Measurements from ENCODE around the gene HCFC1.
A peak's percentile ranks its signal among the peaks of the same experiment; 100 is the strongest.

Gene HCFC1

DNA sequence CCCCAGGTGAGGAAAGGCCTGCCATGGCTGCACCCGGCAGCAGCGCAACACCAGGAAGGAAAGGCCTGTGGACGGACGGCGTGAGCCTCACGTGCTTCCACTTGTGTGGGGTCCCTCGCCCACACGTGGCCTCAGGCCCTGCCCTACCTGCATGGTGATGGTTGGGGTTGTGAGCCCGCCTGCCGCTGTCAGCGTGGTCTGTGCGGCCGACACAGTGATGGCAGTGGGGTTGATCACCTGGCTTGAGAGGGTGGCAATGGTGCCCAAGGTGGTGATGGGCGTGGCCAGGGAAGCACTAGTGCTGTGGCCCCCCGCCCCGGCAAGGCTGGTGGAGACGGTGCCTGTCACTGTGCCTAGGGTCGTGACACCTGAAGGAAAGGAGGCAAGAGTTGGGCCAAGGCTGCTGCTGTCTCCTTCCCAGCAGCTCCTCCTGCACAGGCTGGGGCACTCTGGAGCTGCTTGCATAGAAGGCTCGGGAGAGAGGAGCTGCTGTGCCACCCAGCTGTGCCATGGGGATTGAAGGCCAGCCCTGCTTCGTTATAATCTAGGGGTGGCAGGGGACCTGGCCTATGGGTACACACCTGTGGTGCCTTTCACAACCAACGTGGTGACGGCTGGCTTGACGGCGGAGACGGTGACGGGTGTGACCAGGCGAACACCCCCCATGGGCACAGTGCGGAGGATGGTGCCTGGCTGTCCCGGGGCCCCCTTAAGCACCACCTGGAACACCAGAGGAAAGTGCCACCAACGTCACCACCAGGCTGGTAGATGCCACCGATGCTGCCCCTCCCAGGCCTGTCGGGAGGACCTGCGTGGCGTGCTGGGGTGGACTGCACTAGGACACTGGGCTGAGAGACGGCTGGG, 15.3 kb downstream of the HCFC1 start:
- DNase-seq = no peak

DNA sequence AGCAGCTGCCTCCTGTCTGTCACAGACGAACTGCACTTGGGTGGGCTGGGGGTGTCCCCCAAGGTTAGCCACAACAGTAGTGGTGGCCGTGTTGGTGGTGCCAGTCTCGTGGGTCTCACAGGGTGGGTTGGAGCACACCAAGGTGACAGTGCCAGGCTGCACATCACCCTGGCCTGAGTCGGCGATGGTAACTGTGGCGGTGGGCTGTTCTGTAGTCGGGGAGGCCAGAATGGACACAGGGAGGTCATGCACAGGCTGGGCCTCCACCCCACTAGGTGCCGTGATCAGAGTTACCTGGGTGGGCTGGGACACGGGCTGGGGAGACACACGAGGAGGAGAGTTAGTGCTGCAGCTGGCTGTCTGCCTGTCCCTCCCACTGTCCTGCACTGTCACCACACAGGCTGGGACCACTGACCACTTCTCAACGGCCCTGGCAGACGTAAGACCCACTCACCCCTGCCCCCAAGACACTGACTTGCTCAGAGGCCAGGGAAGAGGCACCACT, 16.3 kb downstream of the HCFC1 start:
- no peak for DNase-seq

DNA sequence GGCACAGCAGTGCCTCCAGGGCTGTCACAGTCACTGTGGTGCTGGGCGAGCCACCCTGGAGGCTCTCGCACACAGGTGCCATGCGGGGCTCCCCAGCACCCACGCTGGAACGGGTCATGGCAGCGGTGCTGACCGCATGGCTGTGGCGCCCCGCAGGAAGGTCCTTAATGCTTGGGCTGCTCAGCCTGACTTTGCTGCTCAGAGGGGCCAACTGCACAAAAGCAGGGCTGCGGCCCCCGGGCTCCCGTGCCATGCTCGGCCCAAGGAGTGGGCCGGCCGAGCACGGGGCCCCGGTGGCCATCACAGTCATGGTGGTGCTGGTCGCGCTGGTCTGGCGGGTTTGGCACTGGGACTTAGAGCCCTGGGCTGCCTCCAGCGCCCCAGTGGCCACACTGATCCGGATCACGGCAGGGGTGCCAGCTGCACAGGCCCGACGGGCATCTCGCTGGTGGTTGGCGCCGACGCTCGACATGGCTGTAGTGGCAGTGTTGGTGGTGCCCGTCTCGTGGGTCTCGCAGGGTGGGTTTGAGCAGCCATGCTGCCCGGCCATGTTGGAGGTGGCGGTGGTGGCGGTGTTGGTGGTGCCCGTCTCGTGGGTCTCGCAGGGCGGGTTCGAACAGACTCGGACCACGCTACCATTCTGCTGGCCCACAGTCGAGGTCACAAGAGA, 16.9 kb downstream of the HCFC1 start:
- no peak for DNase-seq

DNA sequence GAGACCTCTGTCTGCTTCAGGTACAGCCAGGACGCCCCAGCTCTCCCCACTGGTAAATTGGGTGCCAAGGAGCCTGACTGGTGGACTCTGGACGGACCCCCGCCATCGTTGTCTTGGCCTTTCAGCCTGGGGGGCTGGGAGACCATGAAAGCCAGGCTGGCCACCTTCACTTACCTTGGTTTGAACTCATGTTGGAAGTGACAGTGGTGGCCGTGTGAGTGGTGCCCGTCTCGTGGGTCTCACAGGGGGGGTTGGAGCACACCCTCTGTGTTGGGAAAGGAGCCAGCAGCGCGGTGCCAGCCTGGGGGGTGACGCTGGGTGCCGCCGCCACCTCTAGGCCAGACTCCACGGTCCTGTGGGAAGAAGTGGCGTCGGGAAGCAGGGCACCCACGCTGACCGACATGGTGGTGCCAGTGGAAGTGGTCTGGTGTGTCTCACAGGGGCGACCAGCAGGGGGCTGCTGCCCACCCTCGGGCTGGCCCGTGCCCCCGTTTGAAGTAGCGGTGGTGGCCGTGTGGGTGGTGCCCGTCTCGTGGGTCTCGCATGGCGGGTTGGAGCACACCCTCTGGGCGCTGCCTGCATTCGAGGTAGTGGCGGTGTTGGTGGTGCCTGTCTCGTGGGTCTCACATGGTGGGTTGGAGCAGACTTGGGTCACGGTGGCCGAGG, 17.6 kb downstream of the HCFC1 start:
- DNase-seq = no peak

DNA sequence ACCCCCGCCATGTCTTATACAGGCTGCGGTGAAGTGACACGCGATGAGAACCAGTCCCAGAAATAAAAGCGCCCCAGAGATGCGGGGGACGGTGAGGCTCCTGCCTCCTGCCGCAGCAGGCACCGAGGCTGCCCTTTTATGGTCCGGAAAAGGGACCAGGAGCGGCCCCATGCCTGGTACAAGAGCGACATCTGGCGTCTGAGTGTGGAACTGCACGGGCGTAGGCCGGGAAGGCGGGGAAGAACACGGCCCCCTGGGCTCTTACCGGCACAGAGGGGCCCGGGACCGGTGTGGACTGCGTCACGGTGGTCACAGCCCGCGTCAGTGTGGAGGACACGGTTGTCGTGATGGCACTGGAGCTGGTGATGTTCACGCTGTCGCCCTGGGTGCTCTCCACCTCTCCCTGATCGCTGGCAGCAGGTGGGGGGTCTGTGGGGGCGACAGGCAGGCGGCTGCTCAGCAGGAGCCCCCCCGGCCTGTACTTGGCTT, 18.2 kb downstream of the HCFC1 start:
- peak; percentile 81 for DNase-seq

DNA sequence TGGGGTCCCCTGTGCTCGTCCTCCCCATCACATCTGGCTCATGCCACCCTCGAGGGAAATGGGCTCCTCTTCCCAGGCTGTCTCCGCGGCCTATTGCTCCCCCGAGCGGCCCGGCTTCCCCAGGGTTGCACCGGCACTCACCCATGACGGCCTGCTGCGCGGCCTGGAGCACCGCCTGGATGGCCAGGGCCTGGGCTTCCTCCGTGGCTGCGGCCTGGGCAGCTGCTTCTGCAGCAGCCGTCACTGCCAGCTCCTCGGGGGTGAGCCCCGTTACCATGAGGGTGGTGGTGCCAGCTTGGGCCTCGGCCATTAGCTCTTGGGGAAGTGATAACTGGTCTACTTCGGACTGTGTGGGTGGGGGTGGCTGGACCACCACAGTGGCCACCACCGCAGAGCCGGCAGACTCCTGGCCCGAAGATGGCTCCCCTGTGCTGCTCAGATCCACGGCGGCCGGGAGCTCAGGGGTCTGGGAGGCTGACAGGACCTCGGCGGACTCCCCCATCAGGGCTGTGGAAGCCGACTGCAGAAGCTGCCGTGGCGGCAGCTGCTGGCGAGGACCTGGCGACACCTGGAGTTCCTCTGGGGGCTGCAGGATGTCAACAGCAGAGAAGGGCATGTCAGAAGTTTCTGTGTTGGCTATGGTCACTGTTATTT, 19.1 kb downstream of the HCFC1 start:
- DNase-seq = no peak

DNA sequence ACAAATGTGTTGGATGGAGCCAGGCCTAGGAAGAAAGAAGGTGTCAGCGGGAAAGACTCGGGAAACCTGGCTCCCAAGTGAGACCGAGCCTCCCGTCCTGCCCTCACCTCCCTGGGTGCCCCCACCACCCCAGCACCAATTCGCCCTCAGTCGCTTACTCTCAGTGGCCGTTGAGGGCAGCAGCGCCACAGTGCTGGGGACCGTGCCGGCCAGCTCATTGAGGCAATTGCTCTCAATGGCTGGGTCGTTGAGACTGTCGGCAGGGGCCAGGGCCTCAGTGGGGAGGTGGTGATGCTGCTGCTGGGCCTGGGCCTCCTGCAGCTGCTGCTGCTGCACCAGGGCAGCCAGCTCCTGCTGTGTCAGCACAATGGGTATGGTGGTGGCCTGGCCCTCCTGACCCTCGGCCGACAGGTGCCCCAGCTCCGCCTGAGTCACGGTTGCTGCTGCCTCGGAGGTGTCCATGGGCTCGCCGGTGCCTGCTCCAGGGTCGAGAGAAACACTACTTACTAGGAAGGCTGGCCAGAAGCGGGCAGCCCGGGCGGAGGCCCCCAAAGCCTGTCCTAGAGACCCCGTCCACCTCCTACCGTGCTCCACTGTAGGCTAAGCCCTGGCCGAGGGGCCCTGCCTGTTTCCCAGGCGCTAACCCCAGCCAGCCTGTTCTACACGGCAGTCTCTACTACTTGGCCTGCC, 19.8 kb downstream of the HCFC1 start:
- no peak for DNase-seq

DNA sequence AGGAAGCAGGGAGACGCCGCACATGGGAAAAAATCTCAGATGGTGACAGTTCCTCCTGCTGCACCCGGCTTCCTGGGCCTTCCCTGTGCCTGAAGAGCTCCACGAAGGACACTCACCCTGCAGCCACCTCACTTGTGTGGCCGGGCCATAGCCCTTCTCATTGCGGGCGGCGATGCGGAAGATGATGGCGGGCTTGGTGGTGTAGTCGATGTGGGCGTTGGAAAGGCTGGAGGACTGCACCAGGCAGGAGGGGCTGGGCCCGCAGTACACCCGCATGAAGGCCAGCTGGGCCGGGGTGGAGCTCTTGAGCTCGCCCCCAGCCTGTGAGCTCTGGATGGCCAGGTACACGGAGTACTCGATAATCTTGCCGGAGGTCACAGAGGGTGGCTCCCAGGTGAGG, 21.5 kb downstream of the HCFC1 start:
- DNase-seq = no peak

DNA sequence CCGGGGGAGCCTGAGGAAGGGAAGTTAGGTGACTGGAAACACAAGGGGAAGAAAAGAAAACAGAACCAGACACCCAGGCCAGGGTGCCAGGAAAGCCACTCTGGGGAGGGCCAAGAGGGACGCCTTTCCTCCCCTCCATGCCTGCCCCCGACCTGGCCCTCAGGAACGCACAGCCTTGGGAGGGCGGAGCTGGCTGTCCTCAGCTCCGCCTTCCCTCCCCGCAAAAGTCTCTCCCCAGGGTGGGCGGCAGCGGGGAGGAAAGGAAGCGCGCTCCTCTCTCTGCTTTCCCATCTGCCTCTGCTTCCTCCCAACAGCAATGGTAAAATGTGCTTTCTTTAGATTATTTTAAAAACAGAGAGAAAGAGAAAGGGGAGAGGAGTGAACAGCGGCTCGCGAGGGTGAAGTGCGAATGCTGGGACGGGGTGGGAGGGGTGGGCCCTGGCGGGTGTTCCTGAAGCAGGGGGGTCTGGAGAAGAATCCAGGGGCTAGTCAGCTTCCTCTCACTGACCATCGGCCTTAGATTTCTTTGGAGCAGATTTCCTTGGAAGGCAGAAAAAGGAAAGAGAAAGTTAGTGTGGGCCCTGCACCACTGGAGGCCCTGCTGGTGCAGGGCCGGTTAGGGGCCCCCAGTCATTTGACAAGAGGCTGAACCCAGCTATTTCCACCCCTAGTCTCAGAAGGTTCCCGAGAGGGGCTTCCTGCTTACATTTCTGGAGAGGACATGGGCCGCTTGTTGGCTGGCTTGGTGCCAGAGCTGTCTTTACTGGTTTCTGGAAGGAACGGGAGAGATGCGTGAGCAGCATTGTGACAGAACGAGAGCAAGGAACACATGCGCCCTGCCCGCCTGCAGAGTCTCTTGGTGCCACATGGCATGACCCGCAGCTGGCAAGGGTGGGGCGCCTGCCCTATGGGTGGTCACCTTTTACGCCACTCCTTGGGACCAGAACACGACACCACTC, 22.5 kb downstream of the HCFC1 start:
- DNase-seq = no peak

DNA sequence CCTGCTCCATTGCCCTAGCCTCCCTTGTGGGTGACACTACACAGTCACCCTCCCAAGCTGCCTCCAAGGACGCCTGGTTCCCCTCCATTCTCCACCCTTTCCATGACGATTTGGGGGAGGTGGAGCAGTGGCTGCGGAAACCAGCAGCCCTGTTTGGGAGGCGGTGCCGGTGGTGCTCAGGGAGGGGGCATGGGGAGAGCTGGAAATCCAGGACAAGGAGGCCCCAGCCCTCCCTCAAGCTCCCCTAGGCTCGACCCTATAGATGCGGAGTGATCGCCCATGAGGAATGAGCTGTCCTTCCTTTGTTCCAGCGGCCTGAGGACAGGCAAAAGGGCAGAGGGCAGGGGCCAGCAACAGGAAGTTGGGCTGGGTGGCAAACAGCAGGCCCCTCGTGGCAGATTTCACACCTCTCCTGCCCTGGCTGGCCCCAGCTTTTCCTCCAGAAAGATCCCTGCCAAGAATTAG, 23.6 kb downstream of the HCFC1 start:
- DNase-seq = no peak

DNA sequence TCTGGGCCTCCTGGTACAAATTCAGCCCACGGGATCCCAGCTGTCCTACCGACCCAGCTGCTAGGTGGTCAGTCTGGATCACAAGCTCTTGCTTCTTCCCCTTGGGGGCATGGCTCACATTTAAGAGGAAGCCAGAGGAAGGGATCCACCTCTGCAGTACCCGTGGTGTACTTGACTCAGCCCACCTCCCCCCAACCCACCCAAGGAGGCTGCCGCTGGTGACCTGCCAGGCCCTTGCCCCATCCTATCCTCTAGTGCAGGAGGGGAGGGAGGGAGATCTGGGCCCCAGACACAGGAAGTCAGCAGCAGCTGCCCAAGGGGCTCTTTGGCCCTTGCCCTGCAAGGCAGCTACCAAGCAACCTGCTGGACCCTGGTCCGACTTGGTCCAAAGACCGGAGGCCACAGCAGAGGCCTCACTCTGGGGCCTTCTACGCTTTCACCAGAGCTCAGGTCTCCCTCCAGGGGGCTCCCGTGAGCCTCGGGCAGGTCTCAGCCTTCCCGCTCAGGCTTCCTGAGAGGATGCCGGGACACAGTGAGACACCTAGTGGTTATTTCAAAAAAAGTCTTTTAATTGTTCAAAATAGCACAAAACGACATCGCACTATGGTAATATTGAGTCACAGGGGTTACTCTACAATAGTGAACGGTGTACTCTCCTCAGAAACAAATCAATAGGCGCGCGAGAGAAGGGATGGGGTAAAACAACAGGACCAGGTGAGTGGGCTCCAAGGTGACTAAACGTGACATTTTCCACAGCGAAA, 24.4 kb downstream of the HCFC1 start:
- peak; percentile 85 for DNase-seq

DNA sequence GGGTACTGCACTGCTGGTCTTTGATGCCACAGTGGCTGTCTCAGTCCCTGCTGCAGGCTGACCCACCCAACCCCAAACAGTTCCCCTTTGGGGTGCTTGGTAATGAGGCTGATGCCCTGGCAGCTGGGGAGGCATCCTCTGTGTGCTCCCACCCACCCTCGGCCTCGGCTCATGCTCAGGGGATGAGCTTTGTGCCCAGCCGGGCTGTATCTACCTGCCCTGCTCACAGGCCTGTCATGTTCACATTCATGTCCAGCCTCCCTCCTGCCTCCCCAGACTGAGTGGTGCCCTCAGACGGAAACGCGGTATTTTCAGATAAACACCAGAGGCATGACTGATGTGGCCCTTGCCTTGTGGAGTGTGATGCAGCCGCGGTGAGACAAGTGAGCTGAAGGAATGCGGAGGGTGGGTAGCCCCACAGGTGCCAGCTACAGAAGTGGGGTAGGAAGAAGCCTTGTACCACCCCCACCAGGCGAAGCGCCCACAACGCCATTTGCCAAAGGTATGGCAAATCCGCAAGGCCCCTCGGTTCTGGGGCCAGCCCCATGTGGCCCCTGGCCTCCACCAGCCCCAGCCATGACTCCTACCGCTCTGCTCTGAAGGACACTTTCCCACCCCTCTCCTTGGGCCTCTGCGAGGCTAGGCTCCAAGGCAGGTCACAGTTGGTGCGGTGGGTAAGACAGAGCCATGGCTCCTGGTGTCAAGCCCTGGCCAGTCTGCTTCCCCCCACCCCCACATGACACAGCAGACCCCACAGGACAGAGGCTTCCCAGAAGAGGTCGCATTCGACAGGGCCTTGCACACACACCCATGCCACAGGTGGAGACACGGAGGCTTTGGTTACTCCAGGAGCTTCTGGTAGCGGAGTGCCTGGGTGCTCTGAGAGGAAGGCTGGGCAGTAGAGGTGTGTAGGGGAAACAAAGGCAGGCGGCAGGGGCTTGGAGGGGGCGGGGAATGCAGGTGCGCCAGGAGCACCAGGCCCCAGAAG, 25.4 kb downstream of the HCFC1 start:
- no peak for DNase-seq

DNA sequence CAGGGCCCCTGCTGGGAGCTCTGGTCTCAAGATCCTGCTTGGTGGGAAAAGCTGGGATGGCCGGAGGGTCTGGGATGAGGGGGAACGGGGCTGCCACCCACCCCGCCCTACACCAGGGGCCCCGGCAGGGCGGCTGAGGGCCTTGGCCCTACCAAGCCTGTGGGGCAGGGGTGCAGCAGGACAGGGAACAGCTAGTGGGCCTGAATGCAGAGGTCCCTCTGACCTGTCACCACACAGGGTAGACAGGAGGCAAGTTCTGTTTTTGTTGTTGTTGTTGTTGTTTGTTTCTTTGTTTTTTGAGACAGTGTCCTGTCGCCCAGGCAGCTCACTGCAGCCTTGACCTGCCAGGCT, 26.8 kb downstream of the HCFC1 start:
- DNase-seq = no peak

DNA sequence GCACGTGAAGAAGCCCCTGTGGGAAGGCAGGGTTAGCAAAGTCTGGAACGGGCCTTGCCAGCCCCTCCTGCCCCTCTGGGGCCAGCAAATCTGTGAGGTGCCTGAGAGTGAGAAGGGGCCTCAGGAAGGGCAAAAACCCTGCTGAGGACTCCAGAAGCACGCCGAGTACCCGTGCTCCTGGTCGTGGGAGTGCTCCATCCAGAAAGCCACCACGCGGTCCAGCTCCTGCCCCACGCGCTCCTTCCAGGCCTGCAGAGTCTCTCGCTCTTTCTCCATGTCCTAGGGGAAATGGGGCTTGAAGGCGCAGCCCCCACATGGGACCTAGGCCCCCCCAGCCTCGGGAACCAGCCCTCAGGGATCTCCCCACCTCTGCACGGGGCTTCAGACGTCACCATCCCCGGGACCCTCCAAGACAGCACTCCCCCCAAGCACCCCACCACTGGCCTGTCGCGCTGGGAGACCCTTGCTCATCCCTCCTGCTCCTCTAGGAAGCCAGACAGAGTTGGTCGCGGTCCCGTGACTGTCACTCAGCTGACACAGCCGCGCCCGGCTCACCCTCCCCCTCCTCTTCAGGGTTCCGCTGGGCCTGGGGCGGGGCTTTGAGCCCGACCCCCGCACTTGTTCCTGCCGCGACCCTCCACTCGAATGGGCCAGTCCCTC, 27.3 kb downstream of the HCFC1 start, which contains the start of gene RENBP:
Gene RENBP, minus strand, starts transcription at position 504 of the 660 bp plus-strand sequence. Its CDS starts 33 bp downstream, at position 471.
- no peak for DNase-seq

DNA sequence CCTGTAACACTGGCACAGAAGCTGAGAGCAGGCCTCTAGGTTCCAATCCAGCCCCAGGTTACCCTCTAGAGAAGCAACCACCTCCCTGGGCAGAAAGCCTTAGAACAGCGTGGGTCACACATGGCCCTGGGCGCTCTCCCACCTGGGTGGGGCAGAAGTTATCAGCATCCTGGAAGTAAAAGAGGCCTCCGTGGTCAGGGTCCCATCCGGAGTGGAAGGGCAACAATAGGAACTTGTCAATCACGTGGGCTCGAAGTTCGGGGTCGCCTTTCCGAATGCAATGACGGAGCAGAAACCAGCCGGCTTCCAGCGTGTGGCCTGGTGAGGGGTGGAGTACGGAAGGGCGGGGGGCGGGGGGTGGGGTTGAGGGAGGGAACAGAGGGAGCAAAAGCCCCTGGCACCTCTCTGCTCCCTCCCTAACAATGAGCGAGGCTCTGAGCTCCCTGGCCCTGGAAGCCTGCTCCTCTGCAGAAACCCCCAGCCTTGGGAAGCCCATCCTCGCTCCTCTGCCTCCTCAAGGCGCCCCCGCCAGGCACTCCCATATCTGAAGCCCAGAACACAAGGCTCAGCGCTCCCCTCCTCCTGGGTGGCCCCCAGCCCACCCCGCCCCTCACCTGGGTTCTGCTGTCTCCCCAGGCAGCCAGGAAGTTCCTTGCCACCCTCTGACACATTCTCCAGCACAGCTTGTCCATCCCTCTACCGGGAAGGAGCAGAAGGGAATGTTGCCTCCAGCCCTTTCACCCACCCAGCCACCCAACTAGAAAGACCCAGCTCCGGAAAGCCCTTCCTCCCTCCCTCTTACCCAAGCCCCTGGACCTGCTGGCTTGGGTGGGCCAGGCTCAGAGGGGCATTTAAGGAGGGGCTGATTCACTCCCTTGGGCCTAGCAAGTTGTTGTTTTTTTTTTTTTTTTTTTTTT, 30.0 kb downstream of the HCFC1 start:
- DNase-seq = no peak

DNA sequence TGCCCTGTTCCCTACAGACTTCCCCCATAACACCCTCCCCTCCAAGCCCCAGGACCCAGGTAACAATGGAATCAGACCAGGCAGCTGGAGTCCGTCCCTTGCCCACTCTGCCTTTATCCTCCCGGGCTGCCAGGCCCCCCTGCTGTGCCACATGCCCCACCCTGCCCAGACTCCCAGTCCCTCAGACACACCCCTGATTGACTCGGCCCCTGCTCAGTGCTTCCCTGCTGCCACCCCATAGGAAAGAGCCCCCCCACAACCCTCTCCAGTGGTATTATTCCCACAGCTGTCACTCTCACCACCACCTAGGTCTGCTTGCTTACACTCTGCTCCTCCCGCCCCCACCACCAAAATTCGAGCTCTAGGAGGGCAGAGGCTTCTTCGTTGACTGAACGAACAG, 32.0 kb downstream of the HCFC1 start:
- DNase-seq = no peak

DNA sequence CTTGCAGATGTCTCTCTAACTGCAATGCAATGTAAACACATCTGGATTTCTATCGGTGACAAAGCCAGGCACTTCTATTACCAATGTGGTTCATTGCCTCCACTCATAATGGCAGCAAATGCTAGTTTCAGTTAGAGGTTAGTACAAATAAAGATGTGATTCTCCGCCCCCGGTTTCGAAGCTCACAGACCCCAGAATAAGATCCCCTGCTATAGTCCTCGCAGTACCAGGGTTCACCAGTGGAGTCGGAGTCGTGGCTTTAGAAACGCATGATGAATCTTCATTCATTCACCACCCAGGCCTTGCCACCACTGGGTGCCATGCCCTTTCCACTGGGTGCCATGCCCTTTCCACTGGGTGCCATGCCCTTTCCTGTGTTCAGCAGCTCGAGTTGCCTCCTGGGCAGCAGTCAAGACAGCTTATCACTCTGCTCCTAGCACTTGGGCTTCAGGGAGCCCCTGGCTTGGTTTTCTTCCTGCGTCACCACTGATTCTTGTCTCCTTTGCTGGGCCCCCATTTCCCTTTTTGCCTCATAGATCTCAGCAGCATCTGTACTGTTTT, 33.3 kb downstream of the HCFC1 start:
- no peak for DNase-seq

All from CD4-positive, alpha-beta T cell treated with Interleukin-10 for 1 hour (primary cell).